Type B pancreatic cell (in vitro differentiated cells): Measurements from ENCODE around the gene TSPAN4. TPM values are rescaled to one million over a fixed set of nuclear protein-coding genes. Genes with fewer than 3 reads are reported as not detected.

ENCODE experiments used
- DNase-seq: peaks from one replicate; pipeline ENCODE4 v3.0.0; 2021; ENCODE audit warnings: mixed read lengths; ENCODE audit not compliant: unreplicated experiment; ENCODE audit errors: extremely low spot score
- H3K27ac Mint-ChIP-seq: 2 replicates; pipeline ENCODE4 v1.8.0; 2021; ENCODE audit warnings: mild to moderate bottlenecking, mixed read lengths
- H3K27me3 Mint-ChIP-seq: 2 replicates; pipeline ENCODE4 v1.8.0; 2021; ENCODE audit warnings: mixed read lengths
- H3K36me3 Mint-ChIP-seq: 2 replicates; pipeline ENCODE4 v1.8.0; 2021; ENCODE audit warnings: mixed read lengths
- H3K4me1 Mint-ChIP-seq: one replicate; pipeline ENCODE4 v1.8.0; 2021; ENCODE audit warnings: mixed read lengths; ENCODE audit not compliant: unreplicated experiment
- H3K4me3 Mint-ChIP-seq: 2 replicates; pipeline ENCODE4 v1.8.0; 2021; ENCODE audit warnings: mild to moderate bottlenecking, mixed read lengths
- H3K9me3 Mint-ChIP-seq: 2 replicates; pipeline ENCODE4 v1.8.0; 2021; ENCODE audit warnings: mixed read lengths
- total RNA-seq: library from RNA; stranded (reverse); gene quantifications from 2 replicates; pipeline ENCODE4 v1.2.1, GENCODE V29; 2021; ENCODE audit warnings: low replicate concordance
- TF ChIP-seq, protein P1 (sequence below): fragments of 200-600 bp; sonication (generic); conservative IDR thresholded peaks from 2 replicates; pipeline ENCODE4 v1.5.0; 2021; ENCODE audit warnings: antibody characterized with exemption, mild to moderate bottlenecking

The TSPAN4 gene
- total RNA-seq, 1 donor from 2014 or later: 43.2 TPM

DNA sequence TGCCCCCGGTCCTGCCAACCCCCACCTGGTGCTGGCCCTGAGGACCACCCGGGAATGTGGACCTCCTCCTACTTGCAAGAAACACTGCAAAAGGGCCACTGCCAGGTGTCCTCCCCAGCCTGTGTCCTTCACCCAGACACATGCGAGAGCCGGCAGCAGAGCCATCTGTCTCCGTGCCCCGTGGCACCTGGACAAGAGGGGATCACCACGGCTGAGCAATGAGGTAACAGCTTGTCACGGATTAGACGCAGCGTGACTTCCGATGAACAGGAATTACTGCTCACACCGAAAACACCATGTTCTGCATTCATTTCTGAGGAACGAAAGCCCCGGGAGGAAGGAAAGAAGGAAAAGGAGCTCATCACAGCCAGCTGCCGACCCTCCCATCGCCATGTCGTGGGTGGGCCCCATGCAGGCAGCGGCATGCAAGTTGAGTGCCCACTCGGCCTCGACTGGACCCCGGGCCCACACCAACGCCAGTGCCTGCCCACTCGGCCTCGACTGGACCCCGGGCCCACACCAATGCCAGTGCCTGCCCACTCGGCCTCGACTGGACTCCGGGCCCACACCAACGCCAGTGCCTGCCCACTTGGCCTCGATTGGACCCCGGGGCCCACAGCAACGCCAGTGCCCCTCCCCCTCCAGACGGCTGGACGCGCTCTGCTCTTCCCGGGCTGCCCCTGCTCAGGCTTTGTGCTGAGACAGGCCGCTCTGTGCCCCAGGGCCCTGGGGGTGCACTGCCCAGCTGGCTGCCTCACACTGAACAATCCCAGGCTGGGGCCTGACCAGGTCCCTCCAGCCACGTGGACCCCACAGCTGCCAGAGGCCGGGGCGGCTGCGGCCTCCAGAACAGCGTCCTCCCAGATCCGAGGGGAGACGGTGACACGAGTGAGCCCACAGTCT lies 45.9 kb downstream of the TSPAN4 start:
- Mint-ChIP-seq H3K36me3 (no peaks in the 10 kb centered on the region), H3K27ac (no peak overlapping the region), H3K9me3 (no peaks in the 10 kb centered on the region), H3K27me3 (no peaks in the 10 kb centered on the region), H3K4me3 (no peak overlapping the region), H3K4me1 (no peaks in the 10 kb centered on the region)
- TF ChIP-seq, protein P1, sequence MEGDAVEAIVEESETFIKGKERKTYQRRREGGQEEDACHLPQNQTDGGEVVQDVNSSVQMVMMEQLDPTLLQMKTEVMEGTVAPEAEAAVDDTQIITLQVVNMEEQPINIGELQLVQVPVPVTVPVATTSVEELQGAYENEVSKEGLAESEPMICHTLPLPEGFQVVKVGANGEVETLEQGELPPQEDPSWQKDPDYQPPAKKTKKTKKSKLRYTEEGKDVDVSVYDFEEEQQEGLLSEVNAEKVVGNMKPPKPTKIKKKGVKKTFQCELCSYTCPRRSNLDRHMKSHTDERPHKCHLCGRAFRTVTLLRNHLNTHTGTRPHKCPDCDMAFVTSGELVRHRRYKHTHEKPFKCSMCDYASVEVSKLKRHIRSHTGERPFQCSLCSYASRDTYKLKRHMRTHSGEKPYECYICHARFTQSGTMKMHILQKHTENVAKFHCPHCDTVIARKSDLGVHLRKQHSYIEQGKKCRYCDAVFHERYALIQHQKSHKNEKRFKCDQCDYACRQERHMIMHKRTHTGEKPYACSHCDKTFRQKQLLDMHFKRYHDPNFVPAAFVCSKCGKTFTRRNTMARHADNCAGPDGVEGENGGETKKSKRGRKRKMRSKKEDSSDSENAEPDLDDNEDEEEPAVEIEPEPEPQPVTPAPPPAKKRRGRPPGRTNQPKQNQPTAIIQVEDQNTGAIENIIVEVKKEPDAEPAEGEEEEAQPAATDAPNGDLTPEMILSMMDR: no peak
- DNase-seq: no peak

DNA sequence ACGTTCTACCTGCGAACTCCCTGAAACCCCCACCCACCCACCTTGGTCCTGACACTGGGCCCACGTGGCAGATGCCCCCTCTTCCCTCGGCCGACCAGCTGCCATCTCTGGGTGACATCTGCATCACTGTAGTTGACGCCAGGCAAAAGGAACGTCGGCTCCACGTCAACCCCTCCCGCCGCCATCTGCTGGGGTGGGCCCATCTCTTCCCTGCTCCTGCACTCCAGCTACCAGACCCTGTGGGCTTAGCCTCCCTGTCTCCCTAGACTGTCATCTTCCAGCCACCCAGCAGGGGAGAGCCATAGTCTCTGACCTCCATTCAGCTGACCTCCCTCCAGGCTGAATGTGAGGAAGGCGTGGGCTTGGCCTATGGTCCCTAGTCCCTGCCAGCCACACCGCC lies 46.6 kb downstream of the TSPAN4 start:
- Mint-ChIP-seq H3K27ac (no peak overlapping the region), H3K4me3 (no peak overlapping the region), H3K4me1 (no peaks in the 10 kb centered on the region)

DNA sequence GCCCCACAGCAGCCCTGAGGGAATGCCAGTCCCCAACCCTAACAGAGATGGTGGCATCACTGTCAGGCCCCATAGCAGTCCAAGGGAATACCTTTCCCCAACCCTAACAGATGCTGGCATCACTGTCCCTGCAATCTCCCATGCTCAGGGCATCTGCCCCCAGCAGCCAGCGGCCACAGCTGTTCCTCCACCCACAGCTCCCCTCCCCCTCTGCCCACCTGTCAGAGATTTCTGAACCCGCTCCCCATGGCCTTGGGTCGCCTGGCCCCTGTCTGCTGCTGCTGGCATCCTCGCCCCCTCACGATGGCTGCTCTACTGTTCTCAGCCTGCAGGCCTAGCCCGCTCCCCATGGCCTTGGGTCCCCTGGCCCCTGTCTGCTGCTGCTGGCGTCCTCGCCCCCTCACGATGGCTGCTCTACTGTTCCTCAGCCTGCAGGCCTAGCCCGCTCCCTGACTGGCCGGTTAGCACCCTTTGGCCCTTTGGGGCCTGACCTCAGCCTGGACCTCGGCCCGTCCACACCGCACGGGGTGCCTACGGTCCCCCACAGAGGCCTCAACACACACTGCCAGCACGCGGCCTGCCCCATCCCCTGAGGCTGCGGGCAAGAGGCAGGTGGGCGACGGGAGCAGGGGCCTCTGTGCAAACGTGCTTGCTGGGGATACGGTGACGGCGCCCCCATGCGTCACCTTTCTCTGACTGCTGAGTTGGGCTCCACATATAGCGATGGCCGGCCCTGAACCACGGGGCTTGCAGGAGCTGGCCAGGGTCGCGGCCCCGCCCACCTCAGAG lies 47.2 kb downstream of the TSPAN4 start:
- TF ChIP-seq, protein P1: no peak
- H3K9me3 Mint-ChIP-seq: no peaks in the 10 kb centered on the region
- DNase-seq: no peak
- no peaks in the 10 kb centered on the region for H3K4me1 Mint-ChIP-seq
- H3K36me3 Mint-ChIP-seq: no peaks in the 10 kb centered on the region
- no peak overlapping the region for H3K4me3 Mint-ChIP-seq
- H3K27me3 Mint-ChIP-seq: no peaks in the 10 kb centered on the region
- no peak overlapping the region for H3K27ac Mint-ChIP-seq

More for the DNA sequence above, 46.6 kb downstream of the TSPAN4 start:
- no peak for DNase-seq
- no peaks in the 10 kb centered on the region for H3K27me3 Mint-ChIP-seq
- no peaks in the 10 kb centered on the region for H3K9me3 Mint-ChIP-seq
- TF ChIP-seq, protein P1: no peak
- H3K36me3 Mint-ChIP-seq: no peaks in the 10 kb centered on the region

DNA sequence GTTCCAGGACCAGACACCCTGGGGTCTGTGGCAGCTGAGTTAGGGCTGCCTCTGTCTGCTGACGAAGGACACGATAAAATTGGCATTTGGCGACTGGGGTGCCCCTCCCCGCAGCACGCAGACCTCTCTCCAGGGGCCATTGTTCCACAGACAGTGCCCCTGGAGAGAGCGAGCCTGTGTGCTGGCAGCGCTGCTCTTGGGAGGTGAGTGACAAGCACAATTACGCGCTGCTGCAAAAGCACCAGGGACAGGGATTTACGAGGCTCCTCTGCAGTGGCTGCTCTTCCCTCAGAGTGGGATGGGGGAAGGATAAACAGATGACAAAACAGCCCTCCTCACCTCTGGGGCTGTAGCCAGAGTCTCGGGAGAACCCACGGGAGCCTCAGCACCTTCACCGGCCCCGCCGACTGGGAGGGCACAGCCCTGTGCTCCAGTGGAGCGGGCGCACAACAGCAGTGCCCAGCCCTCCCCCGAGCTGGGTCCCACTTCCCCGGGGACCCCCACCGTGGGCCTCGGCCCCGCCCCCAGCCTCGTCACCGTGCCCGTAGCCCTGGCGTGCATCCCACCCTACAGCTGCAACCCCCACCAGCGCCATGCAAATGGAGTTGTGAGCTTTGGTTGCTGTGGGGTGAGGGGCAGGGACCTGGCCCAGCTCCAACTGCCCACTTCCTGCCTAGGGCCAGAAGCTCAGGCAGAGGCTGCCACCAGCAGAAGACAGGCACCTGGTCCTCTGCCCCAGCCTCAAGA lies 48.3 kb downstream of the TSPAN4 start:
- no peaks in the 10 kb centered on the region for H3K27me3 Mint-ChIP-seq
- H3K9me3 Mint-ChIP-seq: no peaks in the 10 kb centered on the region
- TF ChIP-seq, protein P1: no peak
- H3K36me3 Mint-ChIP-seq: no peaks in the 10 kb centered on the region
- no peaks in the 10 kb centered on the region for H3K4me1 Mint-ChIP-seq
- H3K27ac Mint-ChIP-seq: no peak overlapping the region
- no peak for DNase-seq
- H3K4me3 Mint-ChIP-seq: no peak overlapping the region

DNA sequence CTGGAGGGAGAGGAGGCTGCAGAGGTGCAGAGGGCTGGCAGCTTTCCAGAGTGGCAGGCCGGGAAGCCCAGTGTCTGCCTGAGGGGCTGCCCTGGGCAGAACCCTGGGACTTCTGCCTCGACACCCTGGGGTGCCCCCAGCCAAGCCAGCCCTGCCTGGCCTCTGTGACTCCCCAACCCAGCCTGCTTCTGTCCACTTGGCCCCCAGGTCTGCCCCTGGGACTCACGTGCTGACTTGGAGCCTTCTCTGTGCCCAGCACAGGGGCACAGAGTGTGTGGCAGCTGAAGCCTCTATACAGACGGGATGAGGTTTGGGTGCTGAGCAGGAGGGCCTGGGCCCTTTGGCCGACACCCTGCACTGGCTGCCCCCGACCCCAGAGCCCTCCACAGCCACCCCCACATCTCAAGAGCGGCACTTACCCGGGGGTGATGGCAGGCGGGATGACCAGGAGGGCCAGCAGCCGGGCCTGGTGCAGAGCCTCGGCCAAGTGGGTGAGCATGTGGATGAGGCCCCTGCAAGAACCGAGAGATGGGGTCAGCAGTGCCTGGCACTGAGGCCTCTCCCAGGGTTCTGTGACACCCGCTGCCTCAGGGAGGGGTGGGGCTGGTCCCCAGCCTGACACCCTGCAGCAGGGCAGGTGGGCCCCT lies 50.5 kb downstream of the TSPAN4 start:
- H3K4me1 Mint-ChIP-seq: no peaks in the 10 kb centered on the region
- TF ChIP-seq, protein P1: no peak
- H3K27me3 Mint-ChIP-seq: no peaks in the 10 kb centered on the region
- no peaks in the 10 kb centered on the region for H3K9me3 Mint-ChIP-seq
- no peak overlapping the region for H3K4me3 Mint-ChIP-seq
- DNase-seq: no peak
- H3K27ac Mint-ChIP-seq: no peak overlapping the region
- no peaks in the 10 kb centered on the region for H3K36me3 Mint-ChIP-seq
